ENCODE data around the gene PIF1.

DNA sequence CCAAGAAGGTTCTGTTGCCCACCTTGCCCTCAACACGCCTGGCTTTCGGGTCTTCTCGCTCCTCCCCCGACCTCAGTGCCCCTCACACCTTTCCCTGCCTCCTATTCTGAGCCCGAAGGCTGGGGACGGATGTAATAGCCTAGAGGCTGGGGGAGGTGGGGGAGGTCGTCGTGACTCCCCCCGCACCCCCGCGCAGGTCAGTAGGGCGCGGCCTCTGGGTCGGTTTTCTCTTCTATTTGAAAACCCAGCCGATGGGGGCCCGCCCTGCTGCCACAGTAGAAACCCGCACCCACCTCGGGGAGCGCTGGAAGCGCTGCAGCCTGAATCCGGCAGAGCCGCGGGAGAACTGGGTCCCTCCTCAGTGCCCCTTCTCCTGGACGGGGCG, 49.1 kb downstream of the PIF1 start:
- no peak for TF ChIP-seq CTCF (IDR thresholded peaks at IDR 0.05; ENCODE audit: insufficient read depth, low read depth, low read length)
- no peak for TF ChIP-seq EZH2 (IDR thresholded peaks at IDR 0.05; ENCODE audit: insufficient read depth, low read length)

Data from astrocyte (in vitro differentiated cells and primary cell).